GM19023 (cell line): Measurements from ENCODE around the gene USP24.

Source experiments
- ATAC-seq: cut with Tn5 transposase; IDR thresholded peaks from one replicate; pipeline ENCODE4 v1.9.1; 2021; ENCODE audit warnings: mild to moderate bottlenecking, moderate library complexity; ENCODE audit not compliant: unreplicated experiment

The USP24 gene

DNA sequence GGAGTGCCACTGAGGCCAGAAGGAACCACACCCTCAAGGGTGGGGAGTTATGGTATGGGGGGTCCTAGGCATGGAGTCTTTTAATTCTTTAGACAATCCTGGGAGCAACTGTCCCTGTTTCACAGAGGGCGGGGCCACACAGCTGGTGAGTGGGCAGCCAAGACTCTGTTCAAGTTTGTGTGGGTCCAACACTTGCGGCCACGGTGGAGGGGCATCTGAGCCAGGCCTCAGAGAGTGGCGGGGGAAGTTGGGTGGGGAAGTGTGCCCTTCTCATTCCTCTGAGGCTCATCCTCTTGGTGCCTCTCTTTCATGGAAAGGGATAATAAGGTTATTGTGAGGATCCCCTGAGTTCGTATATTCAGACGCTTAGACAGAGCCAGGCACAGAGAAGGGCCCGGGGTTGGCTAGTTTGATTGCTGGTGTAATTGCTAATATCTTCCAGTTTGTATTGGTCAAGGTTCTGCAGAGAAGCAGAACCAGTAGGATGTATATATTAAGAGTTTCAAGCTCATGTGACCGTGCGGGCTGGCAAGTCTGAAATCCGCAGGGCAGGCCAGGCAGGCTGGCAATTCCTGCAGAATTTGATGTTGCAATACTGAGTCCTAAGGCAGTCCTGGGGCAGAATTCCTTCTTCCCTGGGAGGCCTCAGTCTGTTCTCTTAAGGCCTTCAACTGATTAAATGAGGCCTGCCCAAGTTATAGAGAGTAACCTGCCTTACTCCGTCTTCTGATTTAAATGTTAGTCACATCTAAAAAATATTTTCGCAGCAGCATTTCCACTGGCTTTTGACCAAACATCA, 159.9 kb downstream of the USP24 start:
- ATAC-seq, result no peak

DNA sequence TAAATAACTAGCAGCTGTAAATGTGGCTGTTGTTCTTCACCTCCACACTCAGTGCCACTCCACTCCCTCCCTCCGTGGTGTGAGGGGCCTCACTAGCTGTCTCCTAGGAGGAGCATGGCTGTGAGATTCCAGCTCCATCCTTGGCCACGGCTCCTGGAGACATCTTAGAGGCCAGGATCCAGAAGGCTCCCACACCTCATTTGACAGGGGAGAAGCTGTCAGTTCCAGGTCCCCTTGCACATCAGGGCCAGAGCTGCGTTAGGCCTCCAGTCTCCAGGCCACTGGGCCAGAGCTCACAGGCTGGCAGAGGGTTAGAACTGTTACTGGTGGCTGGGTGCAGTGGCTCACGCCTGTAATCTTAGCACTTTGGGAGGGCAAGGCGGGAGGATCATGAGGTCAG, 160.8 kb downstream of the USP24 start:
- ATAC-seq, result no peak

DNA sequence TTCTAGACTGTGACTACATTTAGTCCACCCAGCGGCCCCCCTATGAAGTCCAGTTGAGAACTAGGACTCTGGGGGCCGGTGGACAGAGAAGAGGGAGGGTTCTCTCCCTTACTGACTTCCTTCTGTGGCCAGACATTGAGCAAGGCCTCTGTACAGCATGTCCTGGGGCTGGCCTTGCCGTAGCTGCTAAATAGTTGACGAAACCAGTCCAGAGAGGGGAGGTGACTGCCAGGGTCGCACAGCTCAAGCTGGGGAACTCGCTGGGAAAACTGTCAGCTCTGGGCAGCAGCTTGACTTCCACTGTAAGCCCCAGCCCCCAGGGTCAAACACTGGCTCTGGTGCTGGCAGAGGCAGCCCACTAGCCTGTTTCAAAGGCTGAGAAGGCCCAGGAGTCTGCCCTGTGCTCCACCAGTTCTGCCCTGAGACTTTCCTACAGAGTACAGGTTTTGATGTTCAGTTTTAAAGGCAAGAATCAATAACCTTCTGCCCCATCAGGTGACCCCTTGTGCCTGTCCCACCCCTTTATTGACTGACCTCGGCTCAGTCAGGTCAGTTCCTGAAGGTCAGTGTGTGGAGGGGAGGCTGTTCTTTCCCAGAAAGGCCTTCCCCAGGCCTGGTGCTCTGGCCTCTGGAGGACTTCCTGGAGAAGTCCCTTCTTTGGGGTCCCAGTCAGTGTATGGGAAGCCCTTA, 161.8 kb downstream of the USP24 start:
- ATAC-seq, result no peak

DNA sequence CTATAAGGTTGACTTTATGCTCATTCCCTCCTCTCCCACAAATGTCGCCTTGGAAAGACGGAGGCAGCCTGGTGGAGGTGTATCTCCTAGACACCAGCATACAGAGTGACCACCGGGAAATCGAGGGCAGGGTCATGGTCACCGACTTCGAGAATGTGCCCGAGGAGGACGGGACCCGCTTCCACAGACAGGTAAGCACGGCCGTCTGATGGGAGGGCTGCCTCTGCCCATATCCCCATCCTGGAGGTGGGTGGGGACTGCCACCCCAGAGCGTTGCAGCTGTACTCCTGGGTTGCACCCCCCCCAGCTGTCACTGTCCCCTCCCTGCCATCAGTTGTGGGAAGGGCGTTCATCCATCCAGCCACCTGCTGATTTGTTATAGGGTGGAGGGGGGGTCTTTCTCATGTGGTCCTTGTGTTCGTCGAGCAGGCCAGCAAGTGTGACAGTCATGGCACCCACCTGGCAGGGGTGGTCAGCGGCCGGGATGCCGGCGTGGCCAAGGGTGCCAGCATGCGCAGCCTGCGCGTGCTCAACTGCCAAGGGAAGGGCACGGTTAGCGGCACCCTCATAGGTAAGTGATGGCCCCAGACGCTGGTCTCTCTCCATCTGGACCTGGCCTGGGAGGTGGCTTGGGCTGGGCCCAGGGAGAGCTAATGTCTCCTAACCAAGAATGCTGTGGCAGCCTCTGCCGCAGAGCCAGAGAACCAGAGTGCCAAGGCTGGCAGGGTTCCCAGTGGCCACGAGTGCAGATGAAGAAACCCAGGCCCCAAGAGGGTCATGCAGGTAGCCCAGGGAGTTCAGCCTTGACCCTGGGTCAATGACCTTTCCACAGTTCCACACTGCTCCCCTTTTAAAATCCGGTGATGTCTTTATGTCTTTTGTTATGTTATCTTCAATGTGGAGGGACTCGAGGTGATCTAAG, 162.7 kb downstream of the USP24 start:
- no peak for ATAC-seq

DNA sequence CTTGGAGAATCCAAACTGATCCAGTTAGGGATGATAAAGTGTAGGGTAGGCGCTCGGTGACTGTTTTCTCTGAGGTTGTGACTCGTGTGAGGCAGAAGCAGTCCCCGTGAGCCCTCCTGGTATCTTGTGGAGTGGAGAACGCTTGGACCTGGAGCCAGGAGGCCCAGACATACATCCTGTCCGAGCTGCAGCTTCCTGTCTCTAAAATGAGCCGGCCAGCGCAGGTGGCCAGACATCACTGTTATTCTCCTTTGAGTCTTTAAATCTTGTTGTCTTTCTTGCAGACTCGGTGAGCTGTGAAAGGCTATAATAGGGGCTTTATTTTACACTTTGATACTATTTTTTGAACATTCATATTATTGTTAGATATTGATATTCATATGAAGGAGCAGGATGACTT, 163.5 kb downstream of the USP24 start:
- ATAC-seq, result no peak

DNA sequence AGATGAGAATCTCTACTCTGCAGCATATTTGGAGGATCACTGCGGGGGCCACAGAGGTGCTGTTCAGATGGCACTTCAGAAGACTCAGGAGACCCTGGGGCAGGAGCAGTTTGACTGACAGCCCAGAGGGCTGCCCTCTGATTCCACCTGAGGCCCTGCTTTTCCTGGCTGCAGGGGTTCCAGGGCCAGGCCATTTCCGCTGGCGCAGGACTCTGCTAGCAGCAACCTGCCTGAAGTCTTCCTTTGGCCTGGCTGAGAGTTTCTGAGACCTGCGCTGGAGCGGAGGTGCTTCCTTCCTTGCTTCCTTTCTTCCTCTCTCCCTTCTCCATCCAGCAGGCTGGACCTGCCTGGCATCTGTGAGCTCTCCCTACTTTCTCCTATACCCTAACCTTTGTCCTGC, 164.0 kb downstream of the USP24 start:
- no peak for ATAC-seq

DNA sequence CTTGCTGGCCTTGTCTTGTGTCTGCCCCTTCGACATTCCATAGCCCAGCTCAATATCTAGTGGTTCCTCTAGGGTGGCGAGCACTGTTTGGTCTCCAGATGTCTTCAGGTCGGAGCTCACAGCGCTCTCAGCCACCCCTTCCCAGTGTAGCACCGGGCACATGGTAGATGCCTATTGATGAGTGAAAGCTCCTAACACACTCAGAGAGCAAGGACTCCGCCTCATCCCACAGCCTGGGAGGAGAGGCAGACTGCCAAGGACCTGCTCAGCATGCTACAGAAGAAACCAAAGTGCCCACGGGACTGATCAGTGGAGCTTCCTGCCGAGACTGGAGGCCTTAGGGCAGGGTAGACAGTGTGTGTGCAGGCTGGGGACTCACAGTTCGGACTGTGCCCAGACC, 164.9 kb downstream of the USP24 start:
- ATAC-seq, result no peak

DNA sequence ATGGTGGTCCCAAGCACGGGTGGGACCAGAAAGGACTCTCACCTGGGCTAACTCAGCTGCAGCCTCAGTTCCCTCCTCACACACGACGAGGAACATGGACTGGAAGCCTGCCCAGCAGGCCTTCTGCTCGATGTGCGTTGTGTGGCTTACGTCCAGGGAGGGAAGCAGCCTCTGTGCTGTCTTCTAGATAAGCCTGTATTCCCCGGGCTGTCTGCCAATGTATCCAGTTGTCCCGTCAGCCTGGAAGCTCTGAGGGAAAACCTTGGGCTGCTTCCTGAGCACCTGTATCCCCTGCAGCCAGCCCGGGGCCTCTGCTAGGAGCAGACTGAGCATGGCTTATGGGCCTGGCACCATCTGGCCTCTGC, 165.3 kb downstream of the USP24 start:
- ATAC-seq, result no peak

DNA sequence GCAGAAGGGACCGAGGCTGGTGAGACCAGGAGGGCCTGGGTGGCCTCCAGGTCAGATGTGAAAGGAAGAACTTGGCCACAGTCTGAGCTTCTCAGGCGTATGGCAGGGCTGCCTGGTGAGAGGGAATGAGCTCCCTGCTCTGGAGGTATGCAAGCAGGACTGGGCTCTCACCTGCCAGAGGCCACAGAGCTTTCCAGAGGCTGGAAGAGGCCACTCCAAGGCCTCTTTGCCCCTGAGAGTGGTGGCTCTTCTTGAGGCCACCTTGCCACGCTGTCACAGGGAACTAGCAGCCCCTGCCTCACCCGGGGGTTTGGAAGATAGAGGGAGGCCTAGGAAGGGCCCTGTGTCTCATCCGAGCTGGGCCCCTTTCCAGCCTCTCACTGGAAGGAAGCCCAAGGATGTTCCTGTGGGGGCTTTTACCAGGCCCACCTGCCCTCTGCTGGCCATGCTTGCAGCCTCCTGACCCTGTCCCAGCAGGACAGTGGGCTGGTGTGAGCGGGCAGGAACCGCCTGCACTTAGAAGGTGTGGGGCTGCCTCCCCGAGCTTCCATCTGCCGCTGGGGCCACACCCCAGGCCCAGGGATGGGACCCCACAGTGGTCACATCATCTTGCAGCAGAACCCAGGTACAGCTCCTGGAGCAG, 165.8 kb downstream of the USP24 start:
- ATAC-seq, result no peak

DNA sequence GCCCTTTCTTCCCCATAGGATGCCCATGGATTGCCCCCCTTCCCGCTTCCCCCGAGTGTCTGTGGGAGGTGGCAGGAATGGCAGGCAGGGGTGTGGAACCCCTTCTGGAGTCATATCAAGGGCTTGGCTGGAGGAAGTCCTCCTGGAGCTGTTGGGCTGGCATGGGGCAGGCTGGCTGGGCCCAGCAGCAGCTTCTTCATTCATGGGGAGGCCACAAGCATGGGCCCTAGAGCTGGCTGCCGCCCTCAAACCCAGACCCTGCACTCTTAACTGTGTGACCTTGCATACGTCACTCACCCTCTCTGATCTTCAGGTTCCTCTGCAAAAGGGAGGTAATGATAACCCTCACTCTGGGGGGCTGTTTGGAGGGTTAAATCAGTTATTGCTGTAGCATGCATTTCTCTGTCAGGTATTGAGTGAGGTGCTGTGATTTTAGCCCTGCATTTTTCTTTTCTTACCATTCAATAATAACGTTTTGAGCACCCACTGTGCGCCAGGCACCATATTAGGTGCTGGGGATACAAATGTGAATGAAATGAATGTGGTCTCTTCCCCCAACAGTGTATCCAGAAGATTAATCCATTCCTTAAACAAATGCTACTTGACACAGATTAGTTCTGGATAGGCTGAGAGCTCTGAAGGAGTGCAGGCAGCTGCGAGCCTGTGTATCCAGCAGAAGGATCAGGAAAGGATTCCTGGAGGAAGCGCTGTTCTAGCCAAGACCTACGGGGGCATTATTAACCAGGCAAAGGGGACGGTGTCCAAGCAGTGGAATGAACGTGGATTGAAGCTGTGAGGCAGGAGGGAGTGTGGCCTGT, 166.5 kb downstream of the USP24 start:
- no peak for ATAC-seq

DNA sequence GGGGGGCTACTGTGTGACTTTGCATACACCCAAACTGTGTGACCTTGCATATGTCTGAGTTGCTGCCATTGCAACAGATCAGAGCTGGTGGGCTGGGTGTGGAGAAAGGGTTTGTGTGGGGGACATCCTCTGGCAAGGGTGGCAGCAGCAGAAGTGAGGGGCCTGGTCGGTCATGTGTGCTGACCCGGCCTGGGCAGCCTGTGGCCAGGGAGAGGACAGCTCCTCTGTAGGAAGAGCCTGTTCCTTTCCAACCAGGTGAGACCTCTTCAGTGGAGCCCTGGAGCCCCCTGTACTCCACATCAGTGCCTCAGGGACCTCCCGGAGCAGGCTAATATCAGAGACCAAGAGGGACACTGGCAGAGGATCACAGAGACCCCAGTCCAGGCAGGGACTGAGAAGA, 167.6 kb downstream of the USP24 start:
- ATAC-seq, result no peak

DNA sequence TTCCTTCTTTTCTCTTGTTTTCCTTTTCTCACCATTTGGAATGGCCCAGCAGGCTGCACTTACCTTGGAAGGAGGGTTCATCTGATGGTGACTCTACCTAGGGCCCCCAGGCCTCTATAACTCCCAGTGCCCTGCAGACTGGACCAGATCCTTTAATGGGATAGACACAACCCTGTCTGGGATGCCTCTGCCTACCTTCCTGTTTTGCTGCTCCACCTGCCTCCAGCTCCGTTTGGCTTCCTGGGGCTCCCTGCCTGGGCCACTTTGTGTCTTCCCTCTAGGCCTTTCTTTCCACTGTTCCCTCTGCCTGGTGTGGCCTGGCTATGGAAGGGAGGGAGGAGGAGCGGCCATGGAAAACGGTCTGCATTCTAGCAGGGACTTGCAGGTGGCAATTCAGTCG, 168.3 kb downstream of the USP24 start:
- ATAC-seq, result no peak

DNA sequence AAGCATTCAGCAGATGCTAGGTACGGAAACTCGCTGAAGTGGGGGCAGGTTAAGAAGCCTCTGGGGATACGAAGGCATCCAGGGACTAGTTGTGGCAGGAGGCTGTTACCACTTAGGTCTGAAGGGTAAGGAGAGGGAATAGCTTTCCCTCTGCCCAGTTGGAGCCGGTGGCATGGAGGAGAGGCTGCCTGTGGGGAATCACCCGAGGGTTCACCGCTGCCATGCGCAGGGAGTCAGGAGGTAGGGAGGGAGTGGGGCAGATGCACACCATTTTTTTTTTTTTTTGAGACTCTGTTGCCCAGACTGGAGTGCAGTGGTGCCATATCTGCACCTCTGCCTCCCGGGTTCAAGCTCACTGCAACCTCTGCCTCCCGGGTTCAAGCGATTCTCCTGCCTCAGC, 169.7 kb downstream of the USP24 start:
- ATAC-seq, result no peak

DNA sequence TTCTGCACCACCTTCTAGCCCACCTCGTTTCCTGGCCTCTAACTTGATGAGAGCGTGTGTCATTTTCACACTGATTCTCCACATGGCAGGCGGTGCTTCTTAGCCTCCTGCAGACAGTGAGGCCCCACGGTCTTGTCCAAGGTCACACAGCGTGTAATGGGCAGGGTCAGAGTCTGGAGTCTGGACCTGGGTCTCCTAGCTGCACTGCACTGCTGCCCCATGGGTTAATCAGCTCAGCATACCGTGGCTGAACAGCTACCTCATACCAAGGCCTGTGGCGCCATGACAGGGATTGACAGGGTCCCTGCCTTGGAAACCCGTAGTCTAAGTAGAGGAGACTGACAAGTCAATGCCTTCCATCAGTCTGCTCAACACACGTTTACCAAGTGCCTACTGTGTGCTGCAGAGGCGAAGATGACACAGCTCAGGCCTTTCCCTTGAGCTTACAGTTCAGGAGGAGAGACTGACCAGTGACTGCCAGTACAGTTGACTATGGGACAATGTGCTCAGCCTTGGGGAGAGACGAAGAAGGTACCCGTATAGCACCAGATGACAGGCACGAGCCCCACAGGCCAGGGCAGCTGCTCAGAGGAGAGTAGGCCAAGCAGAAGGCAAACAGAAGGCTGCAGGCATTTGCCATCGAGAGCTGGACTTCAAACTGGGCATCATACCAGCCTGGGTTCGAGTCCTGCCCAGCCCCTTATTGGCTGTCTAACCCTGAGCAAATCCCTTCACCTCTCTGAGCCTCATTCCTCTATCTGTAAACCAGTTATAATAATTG, 170.4 kb downstream of the USP24 start:
- ATAC-seq, result no peak

DNA sequence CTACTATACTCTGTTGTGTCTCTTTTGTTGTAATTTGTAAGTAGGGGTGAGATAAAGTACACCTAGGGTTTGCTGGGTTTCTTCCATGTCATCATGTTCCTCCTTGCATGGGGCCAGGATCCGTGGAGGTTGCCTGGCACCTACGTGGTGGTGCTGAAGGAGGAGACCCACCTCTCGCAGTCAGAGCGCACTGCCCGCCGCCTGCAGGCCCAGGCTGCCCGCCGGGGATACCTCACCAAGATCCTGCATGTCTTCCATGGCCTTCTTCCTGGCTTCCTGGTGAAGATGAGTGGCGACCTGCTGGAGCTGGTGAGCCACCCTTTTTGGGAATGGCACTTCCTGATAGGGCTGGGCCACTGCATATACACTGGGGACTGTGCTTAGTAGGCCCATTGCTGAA, 171.4 kb downstream of the USP24 start:
- no peak for ATAC-seq

DNA sequence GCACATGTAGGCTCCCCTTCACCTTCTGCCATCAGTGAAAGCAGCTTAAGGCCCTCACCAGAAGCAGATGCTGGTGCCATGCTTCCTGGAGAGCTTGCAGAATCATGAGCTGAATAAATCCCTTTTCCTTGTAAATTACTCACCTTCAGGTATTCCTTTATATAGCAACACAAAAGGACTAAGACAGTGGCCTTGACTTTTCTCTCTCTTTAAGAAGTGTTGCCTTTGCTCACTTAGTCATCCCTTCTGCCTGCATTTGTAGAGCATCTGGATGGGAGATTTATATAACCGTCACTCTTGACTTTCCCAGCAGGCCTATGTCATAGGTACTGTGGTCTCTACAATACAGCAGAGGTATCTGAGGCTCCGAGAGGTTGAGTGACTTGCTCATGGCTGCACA, 172.2 kb downstream of the USP24 start:
- no peak for ATAC-seq

DNA sequence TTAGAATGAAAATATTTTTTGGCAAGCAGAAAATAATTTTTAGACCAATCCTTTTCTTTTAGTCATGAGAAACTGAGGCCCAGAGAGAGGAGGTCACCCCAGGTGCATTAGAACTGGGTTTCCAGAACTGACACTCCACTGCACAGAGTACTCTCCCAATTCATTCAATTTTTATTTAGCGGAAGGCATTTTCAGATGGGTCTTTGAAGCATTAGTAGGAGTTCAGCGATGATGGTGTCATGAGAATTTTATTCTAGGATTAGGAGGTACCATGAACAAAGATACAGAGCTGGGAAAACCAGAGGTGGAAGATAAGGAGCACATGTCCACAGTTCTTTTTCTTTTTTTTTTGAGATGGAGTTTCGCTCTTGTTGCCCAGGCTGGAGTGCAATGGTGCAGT, 173.6 kb downstream of the USP24 start:
- no peak for ATAC-seq

DNA sequence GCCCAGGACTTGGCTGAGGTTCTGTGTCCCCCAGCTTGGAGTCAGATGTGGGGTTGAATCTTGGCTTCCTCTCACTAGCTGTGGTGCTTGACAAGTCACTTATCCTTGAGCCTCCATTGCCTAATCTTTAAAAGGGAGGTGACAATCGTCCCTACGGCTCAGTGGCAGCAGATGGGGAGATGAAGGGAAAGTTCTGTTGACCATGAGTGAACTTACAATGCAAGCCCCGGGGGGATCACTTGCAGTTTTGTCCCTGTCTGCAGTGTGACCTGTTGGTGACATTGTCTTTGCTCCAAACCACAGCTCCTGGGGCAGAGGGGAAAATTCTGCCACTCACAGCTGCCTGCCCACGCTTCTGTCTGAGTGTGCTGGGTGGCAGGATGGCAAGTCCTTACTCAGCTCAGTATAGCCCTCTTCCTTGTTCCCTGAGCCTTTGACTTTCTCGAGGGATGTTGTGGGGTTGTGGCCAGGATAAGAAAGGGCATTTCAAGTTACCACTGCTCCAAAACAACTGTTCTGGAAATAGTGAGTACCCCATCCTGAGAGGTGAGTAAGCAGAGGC, 174.2 kb downstream of the USP24 start:
- no peak for ATAC-seq
